Sciatic nerve (tissue), 2 donors: ENCODE results near the gene CD300LB. TPM values are rescaled to one million over a fixed set of nuclear protein-coding genes. Genes with fewer than 3 reads are reported as not detected.

ENCODE experiments used
- ATAC-seq: fragments of 200-7000 bp; cut with Tn5 transposase; one replicate; pipeline ENCODE4 v1.9.1; 2020; ENCODE audit warnings: mild to moderate bottlenecking, moderate library complexity
- DNase-seq: peaks from one replicate; pipeline ENCODE4 v3.0.0-alpha.2; 2020; ENCODE audit warnings: low spot score
- intact Hi-C: fragments of 100-400 bp; cut with DNase I; formaldehyde crosslinking; loops from one replicate; pipeline ENCODE4 v1.14.2; 2022
- total RNA-seq: library from RNA; stranded (reverse); fragmentation: NEBNext Ultra II Directional; extraction: Animal tissue kit (Norgen Biotek cat#: 25700); gene quantifications from one replicate; pipeline ENCODE4 v1.2.1, GENCODE V29; 2021
- donor health status: DM: no; HTN: no; CAD: no.
- donor health status: DM: no; HTN: no; CAD: no.

CD300LB gene
- total RNA-seq, 1 donor from 2014 or later: 1.2 TPM

DNA sequence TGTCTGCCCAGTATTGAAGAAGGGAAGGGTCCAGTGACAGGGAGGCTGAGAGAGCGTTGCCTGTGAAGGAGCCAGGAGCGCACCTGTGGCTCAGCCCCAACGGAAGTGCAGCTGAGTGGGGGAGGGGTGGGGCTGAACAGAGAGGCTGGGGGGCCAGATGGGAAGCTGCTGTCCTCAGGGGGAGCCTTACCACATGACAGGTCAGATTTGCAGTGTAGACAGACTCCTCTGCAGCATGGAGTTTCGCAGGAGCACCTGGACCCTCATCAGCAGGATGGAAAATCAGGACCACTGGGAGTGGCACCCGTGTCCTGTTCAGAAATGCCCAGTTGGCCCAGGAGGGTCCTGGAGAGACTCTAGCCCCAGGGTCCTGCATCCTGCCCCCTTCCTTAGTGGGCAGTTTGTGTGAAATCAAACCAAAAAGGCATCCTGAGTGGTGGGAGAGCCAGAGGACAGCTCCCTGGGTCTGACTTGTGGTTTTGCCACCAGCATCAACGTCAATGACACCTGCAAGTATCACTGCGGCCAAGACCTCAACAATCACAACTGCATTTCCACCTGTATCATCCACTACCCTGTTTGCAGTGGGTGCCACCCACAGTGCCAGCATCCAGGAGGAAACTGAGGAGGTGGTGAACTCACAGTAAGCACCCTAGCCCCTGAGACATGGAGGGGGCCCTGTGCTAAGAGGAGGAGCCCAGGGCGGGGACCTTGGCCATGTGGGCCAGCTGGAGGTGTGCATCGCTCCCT lies 57.1 kb downstream of the CD300LB start:
- intact Hi-C loops: no loop called here
- ATAC-seq (no peak), DNase-seq (no peak)

DNA sequence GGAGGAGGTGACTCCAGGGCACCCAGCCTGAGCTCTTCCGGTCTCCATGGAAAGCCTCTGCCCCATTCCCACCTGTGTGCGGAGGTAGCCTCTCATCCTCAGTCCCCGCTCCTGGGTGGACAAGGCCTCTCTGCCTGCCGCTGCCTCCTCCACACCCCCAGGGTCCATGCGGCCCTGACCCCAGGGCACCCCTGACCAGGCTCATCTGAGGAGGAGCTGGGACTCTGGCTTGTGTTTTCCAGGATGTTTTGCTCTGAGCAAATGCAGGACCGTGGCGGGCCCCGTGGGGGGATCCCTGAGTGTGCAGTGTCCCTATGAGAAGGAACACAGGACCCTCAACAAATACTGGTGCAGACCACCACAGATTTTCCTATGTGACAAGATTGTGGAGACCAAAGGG lies 58.0 kb downstream of the CD300LB start:
- DNase-seq (no peak), ATAC-seq (no peak)
- intact Hi-C loops: no loop called here

DNA sequence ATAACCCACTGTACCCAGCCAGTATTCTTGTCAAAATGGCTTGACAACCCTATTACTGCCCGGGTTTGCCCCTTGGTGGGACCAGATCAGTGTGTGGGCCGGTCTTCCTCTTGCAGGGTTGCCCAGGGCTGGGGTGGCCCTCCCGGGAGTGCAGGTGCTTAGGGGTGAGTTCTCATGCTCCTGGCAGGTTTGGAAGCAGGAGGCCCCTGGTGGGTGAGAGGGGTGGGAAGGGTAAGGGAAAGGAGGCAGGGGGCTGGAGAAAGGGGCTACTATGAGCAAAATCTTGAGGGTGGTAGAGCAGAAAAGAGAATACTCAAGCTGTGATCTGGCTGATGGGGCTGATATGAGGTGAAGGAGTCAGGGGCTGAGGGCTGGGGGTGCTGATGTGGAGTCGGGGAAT lies 58.4 kb downstream of the CD300LB start:
- intact Hi-C loops: no loop called here
- DNase-seq (no peak), ATAC-seq (no peak)

DNA sequence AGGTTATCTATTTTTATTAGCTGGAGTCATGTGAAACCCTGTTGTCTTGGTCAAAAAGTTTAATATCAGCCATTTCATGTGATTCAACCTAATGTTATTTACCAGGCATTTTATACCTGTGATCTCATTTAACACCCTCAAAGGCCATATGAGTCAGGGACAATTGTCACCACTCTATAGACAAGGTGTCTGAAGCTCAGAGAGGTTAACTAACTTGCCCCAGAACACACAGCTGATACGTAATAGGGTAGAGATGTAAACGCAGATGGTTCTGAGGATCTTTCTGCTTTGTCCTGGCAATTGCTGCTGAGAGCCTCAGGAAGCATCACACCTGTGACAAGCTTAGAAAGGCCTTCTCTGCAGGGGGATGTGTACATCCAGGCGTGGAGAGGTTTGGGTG lies 59.9 kb downstream of the CD300LB start:
- DNase-seq (no peak), ATAC-seq (no peak)
- intact Hi-C loops: no loop called here

Other genes with a start within 250 kb of the CD300LB start
- 55.2 TPM for gene KIF19, start 205.2 kb downstream of the CD300LB start, total RNA-seq
- gene BTBD17, start 169.6 kb downstream of the CD300LB start, total RNA-seq: not detected
- gene GPR142, start 164.0 kb downstream of the CD300LB start, total RNA-seq: 1.1 TPM
- gene GPRC5C, start 99.4 kb downstream of the CD300LB start, total RNA-seq: 62.9 TPM
- gene CD300A, start 64.8 kb downstream of the CD300LB start, total RNA-seq: 13.0 TPM
- gene CD300C, start 14.6 kb upstream of the CD300LB start, total RNA-seq: 1.7 TPM
- not detected for gene CD300H, start 36.0 kb upstream of the CD300LB start, total RNA-seq
- not detected for gene CD300LD, start 60.8 kb upstream of the CD300LB start, total RNA-seq
- 3.8 TPM for gene CD300E, start 92.3 kb upstream of the CD300LB start, total RNA-seq
- 2.5 TPM for gene CD300LF, start 181.4 kb upstream of the CD300LB start, total RNA-seq
- gene RAB37, start 205.8 kb upstream of the CD300LB start, total RNA-seq: 3.6 TPM
- gene NHERF1, start 217.2 kb upstream of the CD300LB start, total RNA-seq: 39.0 TPM
- 50.3 TPM for gene NAT9, start 244.9 kb upstream of the CD300LB start, total RNA-seq